Vagina (tissue), 2 donors: ENCODE results near the gene INPP5J. TPM values are rescaled to one million over a fixed set of nuclear protein-coding genes. Genes with fewer than 3 reads are reported as not detected.
A peak's percentile ranks its signal among the peaks of the same experiment; 100 is the strongest.

Experiments used
- DNase-seq, 2 donors: peaks; one replicate each; pipeline ENCODE4 v3.0.0-alpha.2; 2017; ENCODE audit errors: extremely low spot score in 2 of 2
- H3K27ac ChIP-seq: fragments of 200-600 bp; sonication (generic); one replicate; pipeline ENCODE4 v1.5.1; 2019
- H3K27me3 ChIP-seq: fragments of 200-600 bp; sonication (generic); one replicate; pipeline ENCODE4 v1.5.1; 2019
- H3K36me3 ChIP-seq, 2 donors: fragments of 200-600 bp; sonication (generic); one replicate each; pipeline ENCODE4 v1.5.1; 2017 to 2019
- H3K4me1 ChIP-seq: fragments of 200-600 bp; sonication (generic); one replicate; pipeline ENCODE4 v1.5.1; 2019
- H3K4me3 ChIP-seq, 2 donors: fragments of 200-600 bp; sonication (generic); 1 replicate in 1 of 2; 2 replicates in 1 of 2; pipeline ENCODE4 v1.5.1; 2016 to 2019
- H3K9me3 ChIP-seq: fragments of 200-600 bp; sonication (generic); one replicate; pipeline ENCODE4 v1.5.1; 2019
- CTCF ChIP-seq, 3 experiments: fragments of 450-650 bp in 2 of 3; fragments of 200-600 bp in 1 of 3; sonication (generic) in 1 of 3; IDR thresholded peaks; one replicate each; pipeline ENCODE4 v1.5.1; 2017 to 2019; ENCODE audit warnings: antibody characterized with exemption in 3 of 3, mild to moderate bottlenecking in 2 of 3, moderate library complexity in 2 of 3
- POLR2A ChIP-seq, 2 donors: fragments of 450-650 bp; IDR thresholded peaks; one replicate each; pipeline ENCODE4 v1.6.1; 2017; ENCODE audit warnings: antibody characterized with exemption in 2 of 2, mild to moderate bottlenecking in 2 of 2, moderate library complexity in 2 of 2
- POLR2AphosphoS5 ChIP-seq, 2 donors: sonication (generic); formaldehyde crosslinking; IDR thresholded peaks; one replicate each; pipeline ENCODE4 v1.9.0; 2017; ENCODE audit warnings: antibody characterized with exemption in 2 of 2, mild to moderate bottlenecking in 2 of 2, low read depth in 1 of 2; ENCODE audit not compliant: insufficient read depth in 1 of 2
- intact Hi-C: fragments of 100-400 bp; cut with DNase I; formaldehyde crosslinking; loops from one replicate; pipeline ENCODE4 v1.15.1; 2023
- microRNA counts, 2 donors: library from miRNA; unstranded; fragments of <30 nt; microRNA quantifications; one replicate each; lab custom pipeline; 2016 to 2017
- microRNA-seq: library from miRNA; unstranded; fragments of <30 nt; microRNA quantifications from one replicate; pipeline ENCODE4, GENCODE V29; 2017; ENCODE audit warnings: borderline number of aligned reads, borderline replicate concordance
- small RNA-seq: library from RNA; depleted of rRNA; stranded (forward); fragments of <200 nt; gene quantifications from one replicate; pipeline ENCODE3, GENCODE V24; 2016
- total RNA-seq: library from RNA; depleted of rRNA; stranded (reverse); fragments of >200 nt; gene quantifications from one replicate; pipeline ENCODE4 v1.2.3, GENCODE V29; 2016

INPP5J gene
- total RNA-seq, 1 donor from 2014 or later = 5.9 TPM

GRCh38 chr22:31179345-31179744 is 56.6 kb downstream of the INPP5J start:
- Histone ChIP-seq H3K27ac (no peak overlapping the region), H3K27me3 (no peaks in the 10 kb centered on the region), H3K9me3 (no peaks in the 10 kb centered on the region), H3K4me1 (peaks cover 27% of the 10 kb centered on the region), H3K36me3 (peaks cover 0 to 4% of the 10 kb centered on the region in 2 donors), H3K4me3 (no peak overlapping the region)
- DNase-seq = no peak
- no peak for TF ChIP-seq CTCF (IDR thresholded peaks at IDR 0.05)
- peak in 1 of 2 donors; percentile 64 for TF ChIP-seq POLR2AphosphoS5 (IDR thresholded peaks at IDR 0.05; ENCODE audit: insufficient read depth in 1 of 2, low read depth in 1 of 2)
- intact Hi-C loops = no loop called here

- no peak for DNase-seq
- H3K9me3 ChIP-seq = no peaks in the 10 kb centered on the region
- H3K27ac ChIP-seq = no peak overlapping the region
- intact Hi-C loops = no loop called here
- peaks cover 0 to 12% of the 10 kb centered on the region in 2 donors for H3K36me3 ChIP-seq
- no peaks in the 10 kb centered on the region for H3K27me3 ChIP-seq
- no peak for TF ChIP-seq POLR2A (IDR thresholded peaks at IDR 0.05)
- TF ChIP-seq CTCF (IDR thresholded peaks at IDR 0.05) = no peak
- TF ChIP-seq POLR2AphosphoS5 (IDR thresholded peaks at IDR 0.05; ENCODE audit: insufficient read depth in 1 of 2, low read depth in 1 of 2) = no peak
- peaks cover 13% of the 10 kb centered on the region for H3K4me1 ChIP-seq
- H3K4me3 ChIP-seq = no peak overlapping the region
Measured at GRCh38 chr22:31184015-31184414, 61.2 kb downstream of the INPP5J start.

MicroRNAs within 50 kb of the gene (microRNA counts, 767-probe panel; counts per million panel counts)
- microRNA hsa-miR-3928 (lab: Ali Mortazavi, UCI) = 238 to 261 counts per million in 2 donors

Small RNA genes lying within 50 kb of the gene (microRNA-seq; reads per million reads assigned to microRNA genes)
- gene MIR3928 = 5.3 reads per million, percentile 5 among the genes with 10 or more reads in this experiment

Small RNA genes lying within 50 kb of the gene (small RNA-seq; reads per million reads assigned to genes)
- gene MIR3928 = not detected

Other genes with a start within 250 kb of the INPP5J start
- gene MORC2, start 154.2 kb upstream of the INPP5J start, total RNA-seq = 18.4 TPM
- gene TUG1, start 153.7 kb upstream of the INPP5J start, total RNA-seq = 85.0 TPM
- 199 TPM for gene SMTN, start 41.6 kb upstream of the INPP5J start, total RNA-seq
- gene SELENOM, start 15.4 kb upstream of the INPP5J start, total RNA-seq = 941 TPM
- gene PLA2G3, start 17.5 kb downstream of the INPP5J start, total RNA-seq = 6.1 TPM
- 22.8 TPM for gene RNF185, start 37.2 kb downstream of the INPP5J start, total RNA-seq
- gene LIMK2, start 89.3 kb downstream of the INPP5J start, total RNA-seq = 120 TPM
- gene PIK3IP1, start 169.5 kb downstream of the INPP5J start, total RNA-seq = 32.4 TPM
- gene PATZ1, start 223.4 kb downstream of the INPP5J start, total RNA-seq = 18.4 TPM